Central memory CD4-positive, alpha-beta T cell (primary cell): Measurements from ENCODE around the gene PARP1.

Experiments used
- DNase-seq: peaks from one replicate; pipeline ENCODE4 v3.0.0; 2022

PARP1 gene

DNA sequence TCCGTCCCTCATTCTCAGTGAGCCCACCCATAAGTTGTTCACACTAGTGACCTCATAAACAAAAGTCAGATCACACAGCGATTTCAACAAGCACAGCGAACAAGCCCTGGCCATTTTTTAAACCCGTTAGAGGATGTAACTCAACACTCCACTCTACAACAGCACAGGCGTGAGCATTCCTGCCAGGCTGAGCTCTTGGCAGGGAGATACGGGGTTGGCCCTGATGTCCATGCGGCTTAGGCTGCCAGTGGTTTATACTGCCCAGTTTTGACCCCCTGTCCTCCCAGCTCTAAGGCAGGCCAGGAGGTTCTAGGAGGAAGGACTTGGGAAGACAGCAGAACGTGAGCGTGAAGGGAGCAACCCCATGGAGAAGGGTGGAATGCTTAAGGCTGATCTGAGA lies 35.0 kb downstream of the PARP1 start:
- no peak for DNase-seq

DNA sequence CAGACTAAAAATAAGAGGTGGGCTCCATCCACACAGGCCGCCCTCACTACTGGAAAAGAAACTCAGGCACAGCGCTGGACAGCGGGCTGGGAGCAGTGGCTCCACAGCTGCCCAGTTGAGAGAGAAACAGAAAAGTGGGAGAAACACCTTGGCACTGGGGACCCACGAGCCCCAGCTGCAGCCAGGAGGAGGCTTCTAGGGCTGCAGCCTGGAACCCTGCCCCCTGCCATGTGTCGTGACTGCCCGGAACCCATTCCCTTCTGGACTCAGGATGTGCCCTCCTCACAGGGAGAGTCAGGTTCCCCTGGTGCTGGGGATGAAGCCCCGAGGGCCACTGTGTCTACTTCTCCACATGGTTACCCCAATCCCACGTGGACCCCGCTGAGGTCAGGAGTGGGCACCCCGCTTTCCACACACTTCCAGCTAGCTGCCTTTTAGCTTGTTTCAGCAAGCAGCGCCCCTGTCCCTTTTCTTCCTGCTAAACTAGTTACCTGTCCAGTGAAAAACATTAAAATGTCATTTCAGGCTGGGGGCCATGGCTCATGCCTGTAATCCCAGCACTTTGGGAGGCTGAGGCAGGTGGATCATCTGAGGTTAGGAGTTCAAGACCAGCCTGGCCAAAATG lies 35.9 kb downstream of the PARP1 start:
- no peak for DNase-seq

GRCh38 chr1:226371027-226371694 lies 36.7 kb downstream of the PARP1 start:
- no peak for DNase-seq

DNA sequence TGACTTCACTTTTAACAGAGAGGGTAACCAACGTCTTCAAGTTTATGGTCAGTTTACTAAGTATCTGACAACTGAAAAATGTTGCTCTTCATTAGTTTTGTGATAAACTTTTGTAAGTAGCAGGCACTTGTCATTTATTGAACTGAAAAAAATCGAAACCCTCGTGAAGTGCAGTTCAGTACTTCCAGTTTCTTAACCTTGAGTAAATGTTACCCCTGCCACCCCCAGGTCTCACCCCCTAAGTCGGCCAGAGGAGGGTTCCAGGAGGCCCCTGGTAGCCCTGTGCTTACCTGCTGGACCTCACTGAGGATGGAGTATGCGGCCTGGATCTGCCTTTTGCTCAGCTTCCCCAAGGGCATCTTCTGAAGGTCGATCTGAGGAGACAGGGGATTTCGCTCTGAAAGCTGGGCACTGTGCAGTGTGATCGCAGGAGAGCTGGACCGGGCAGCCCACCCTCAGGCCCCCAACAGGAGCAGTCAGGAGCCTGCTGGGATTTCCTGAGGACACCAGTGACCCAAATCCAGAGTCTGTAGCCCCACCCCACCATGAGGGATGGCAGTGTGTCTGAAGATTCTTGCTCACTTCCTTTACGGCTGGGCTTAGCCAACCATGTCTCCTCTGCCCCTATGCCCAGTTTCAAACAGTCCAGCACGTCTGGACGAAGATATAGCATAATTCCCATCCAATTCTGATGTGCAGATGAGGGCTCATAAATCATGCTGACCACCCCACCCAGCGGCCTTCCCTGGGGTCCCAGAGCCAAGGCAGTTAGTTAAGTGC lies 37.6 kb downstream of the PARP1 start:
- DNase-seq, result no peak

- no peak for DNase-seq
Measured at GRCh38 chr1:226369110-226369509, 38.8 kb downstream of the PARP1 start.

GRCh38 chr1:226366290-226366689 lies 41.6 kb downstream of the PARP1 start:
- no peak for DNase-seq

GRCh38 chr1:226365831-226366231 lies 42.1 kb downstream of the PARP1 start:
- DNase-seq, result no peak

- DNase-seq, result no peak
Measured at GRCh38 chr1:226364901-226365565, 42.9 kb downstream of the PARP1 start.

- DNase-seq, result no peak
Measured at GRCh38 chr1:226364514-226364899, 43.4 kb downstream of the PARP1 start.

- no peak for DNase-seq
Measured at GRCh38 chr1:226363801-226364513, 43.9 kb downstream of the PARP1 start.

- no peak for DNase-seq
Measured at GRCh38 chr1:226362891-226363447, 44.9 kb downstream of the PARP1 start.

DNA sequence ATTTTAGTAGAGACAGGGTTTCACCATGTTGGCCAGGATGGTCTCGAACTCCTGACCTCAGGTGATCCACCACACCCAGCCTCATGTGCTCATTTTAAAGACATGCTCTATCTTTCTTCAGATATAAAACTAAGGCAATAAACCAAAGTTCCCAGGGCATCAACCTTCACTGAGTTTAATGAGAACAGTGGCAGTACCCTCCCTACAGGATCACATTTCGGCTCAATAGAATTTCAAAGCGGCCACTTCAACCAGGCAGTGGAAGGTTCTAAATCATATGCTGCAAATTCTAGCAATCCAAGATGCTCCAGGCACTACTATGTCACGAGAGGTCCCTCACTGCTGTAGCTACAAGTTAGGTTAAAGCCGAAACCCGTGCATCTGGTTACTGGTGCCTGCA lies 45.5 kb downstream of the PARP1 start:
- no peak for DNase-seq

GRCh38 chr1:226360106-226360746 lies 47.7 kb downstream of the PARP1 start:
- no peak for DNase-seq

DNA sequence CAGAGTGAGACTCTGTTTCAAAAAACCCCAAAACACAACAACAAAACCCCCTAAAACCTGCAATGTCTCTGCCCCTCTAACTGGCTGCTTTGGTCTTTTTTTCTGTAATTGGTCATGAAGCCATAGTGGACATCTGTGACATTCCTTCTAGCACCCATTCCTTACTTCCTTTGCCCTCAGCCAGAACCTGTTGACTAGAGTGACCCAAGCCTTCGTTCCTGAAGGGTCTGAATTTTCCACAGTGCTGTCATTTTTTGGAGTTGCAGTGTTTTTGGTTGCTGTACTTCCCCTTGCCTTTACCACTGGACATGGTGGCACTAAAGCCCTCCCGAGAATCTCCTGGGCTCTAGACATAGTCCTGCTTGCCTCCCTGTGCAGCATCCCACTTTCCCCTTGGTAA lies 50.5 kb downstream of the PARP1 start:
- no peak for DNase-seq

DNA sequence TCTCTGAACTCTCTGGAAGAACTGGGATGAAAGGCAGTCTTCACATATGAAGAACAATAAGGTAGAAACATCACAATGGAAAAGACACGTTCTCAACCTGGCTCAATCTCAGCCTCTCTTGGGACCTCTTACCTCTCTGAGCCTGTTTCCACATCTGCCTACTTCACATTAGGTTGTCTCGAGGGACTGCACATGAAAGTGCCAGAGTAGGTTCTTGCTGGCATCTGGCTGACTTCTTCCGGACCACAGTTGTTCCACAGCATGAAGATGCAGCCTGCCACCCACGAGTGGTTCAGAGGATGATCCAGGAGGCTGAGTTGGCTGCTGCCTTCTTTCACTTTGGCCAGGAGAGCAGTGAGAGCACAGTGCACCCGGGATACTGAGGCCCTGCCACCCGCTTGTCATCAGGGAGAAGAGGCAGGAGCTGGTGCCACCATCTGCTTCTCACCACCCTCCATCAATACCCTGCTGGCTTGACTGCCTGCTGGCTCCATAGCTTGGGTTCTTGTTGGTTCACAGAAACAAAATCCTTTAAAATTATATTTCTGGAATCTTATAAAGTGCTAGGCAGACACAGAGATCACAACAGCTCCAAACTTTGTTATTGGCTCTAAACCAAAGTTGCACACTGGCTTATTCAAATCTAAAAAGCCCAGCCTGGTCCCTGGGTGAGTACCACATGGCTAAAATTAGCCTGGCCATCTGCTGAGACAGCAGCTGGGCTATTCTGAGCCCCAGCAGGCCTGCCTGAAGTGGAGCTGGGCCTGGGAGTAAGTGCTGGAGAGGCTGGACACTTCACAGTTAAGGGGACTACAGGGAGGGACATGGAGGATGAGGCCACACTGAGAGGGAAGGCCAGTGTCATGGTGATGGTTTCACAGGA lies 52.0 kb downstream of the PARP1 start:
- DNase-seq, result no peak

GRCh38 chr1:226355016-226355415 lies 52.9 kb downstream of the PARP1 start:
- no peak for DNase-seq

- no peak for DNase-seq
Measured at GRCh38 chr1:226353698-226354525, 54.0 kb downstream of the PARP1 start.

- DNase-seq, result no peak
Measured at GRCh38 chr1:226351709-226352108, 56.2 kb downstream of the PARP1 start.

DNA sequence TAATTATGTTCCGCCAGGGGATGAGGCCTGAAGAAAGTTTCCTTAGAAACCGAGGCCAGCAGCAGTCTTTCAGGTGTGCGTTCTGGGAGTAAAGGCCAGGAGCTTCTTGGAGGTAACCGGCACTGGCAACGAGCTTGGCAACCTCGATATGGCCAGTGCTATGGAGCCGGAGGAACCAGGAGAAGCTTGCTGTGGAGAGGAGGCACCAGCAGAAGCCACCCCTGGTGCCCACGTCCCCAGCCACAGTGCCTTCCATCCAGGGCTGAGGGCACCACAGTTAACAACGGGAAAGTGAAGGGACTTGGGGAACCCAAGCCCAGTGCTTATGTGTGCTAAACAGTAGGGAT lies 57.4 kb downstream of the PARP1 start:
- no peak for DNase-seq
